Measurements from ENCODE around the gene ATRIP. TPM values are rescaled to one million over a fixed set of nuclear protein-coding genes. Genes with fewer than 3 reads are reported as not detected.

Gene ATRIP
- total and polyA plus RNA-seq, 2 of the 4 experiments (the other 2 are of a cell fraction) = 6.8 to 10.8 TPM

- ATAC-seq (ENCODE audit: low read depth) (no peak), DNase-seq (no peak)
- 91% methylated on average over 4 of the region's 8 CpGs; no CpG with 5 or more reads in 1 of the 2 experiments for WGBS, 2 experiments (ENCODE audit: extremely low coverage in 2 of 2, insufficient read length in 1 of 2)
- no peak overlapping the region for H4K5ac ChIP-seq (ENCODE audit: low read depth, low read length)
- peaks cover 20% of the 10 kb centered on the region for H3K4me1 ChIP-seq (ENCODE audit: control insufficient read depth, insufficient read depth, low read length)
- peaks cover 17 to 50% of the 10 kb centered on the region in 2 experiments; a peak in 3 of 4 replicates for H3K79me1 ChIP-seq (ENCODE audit: low read depth in 1 of 2, low read length in 2 of 2)
- H2BK120ac ChIP-seq (ENCODE audit: low read depth, low read length) = no peak overlapping the region
- in situ Hi-C loops (cut with MboI; ENCODE audit: low sequenced_read_pairs) (no loop called here), intact Hi-C loops (cut with micrococcal nuclease) (no loop called here), dilution Hi-C loops (cut with HindIII; ENCODE audit: low sequenced_read_pairs, unreplicated experiment) (no loop called here)
- no peak overlapping the region for H4K8ac ChIP-seq (ENCODE audit: low read depth in 2 of 2, low read length in 2 of 2)
- no peak overlapping the region for H2BK20ac ChIP-seq (ENCODE audit: low read depth, low read length)
- H3K9me3 ChIP-seq (ENCODE audit: control insufficient read depth, insufficient read depth, low read length) = no peaks in the 10 kb centered on the region
- H3K56ac ChIP-seq (ENCODE audit: extremely low read depth, insufficient read depth, low read length) = no peak overlapping the region
- peaks cover 11% of the 10 kb centered on the region for H3K9me1 ChIP-seq (ENCODE audit: insufficient read depth, low read length)
- no peak overlapping the region for H2AFZ ChIP-seq (replicated peaks; ENCODE audit: low read length, poor library complexity)
- no peak overlapping the region for H3K23ac ChIP-seq (ENCODE audit: low read depth, low read length)
- no peak overlapping the region for H3K14ac ChIP-seq (replicated peaks; ENCODE audit: low read depth, low read length)
- no peak overlapping the region for H3K4me2 ChIP-seq (ENCODE audit: low read depth, low read length)
- H2BK5ac ChIP-seq (ENCODE audit: low read depth, low read length, poor library complexity, severe bottlenecking) = no peak overlapping the region
- no peak overlapping the region for H3K18ac ChIP-seq (ENCODE audit: low read depth, low read length)
- ChIA-PET CTCF (interaction anchor here (0.8 kb wide), 1 partner anchor 14 kb away, joined by 4 read pairs; no protein-coding TSS in a partner anchor), POLR2A (ENCODE audit: unreplicated experiment) (interaction anchor here (0.6 kb wide), 2 partner anchors 50 to 118 kb away, joined by 3 read pairs; no protein-coding TSS in a partner anchor)
- H3K9ac ChIP-seq (ENCODE audit: low read depth, low read length) = no peak overlapping the region
- TF ChIP-seq CEBPB (IDR thresholded peaks at IDR 0.05; ENCODE audit: low read depth, low read length) (no peak), CHD1 (IDR thresholded peaks at IDR 0.05; ENCODE audit: low read depth, low read length) (no peak), CTCF (conservative IDR thresholded peaks at IDR 0.05; ENCODE audit: low read depth, low read length) (no peak), POLR2A (IDR thresholded peaks at IDR 0.05; ENCODE audit: low read depth, low read length) (no peak), RAD21 (IDR thresholded peaks at IDR 0.05; ENCODE audit: low read length) (no peak), MXI1 (IDR thresholded peaks at IDR 0.05; ENCODE audit: borderline replicate concordance, low read depth, low read length) (no peak), NFE2L2 (IDR thresholded peaks at IDR 0.05; ENCODE audit: low read depth, low read length) (no peak), RFX5 (IDR thresholded peaks at IDR 0.05; ENCODE audit: low read depth, low read length) (no peak), MAZ (IDR thresholded peaks at IDR 0.05; ENCODE audit: borderline replicate concordance, low read depth, low read length) (no peak), BHLHE40 (IDR thresholded peaks at IDR 0.05; ENCODE audit: low read depth, low read length) (no peak), SMC3 (IDR thresholded peaks at IDR 0.05; ENCODE audit: low read depth, low read length) (no peak), RCOR1 (IDR thresholded peaks at IDR 0.05; ENCODE audit: insufficient replicate concordance, low read length) (no peak)
- TF ChIP-seq, protein P1, sequence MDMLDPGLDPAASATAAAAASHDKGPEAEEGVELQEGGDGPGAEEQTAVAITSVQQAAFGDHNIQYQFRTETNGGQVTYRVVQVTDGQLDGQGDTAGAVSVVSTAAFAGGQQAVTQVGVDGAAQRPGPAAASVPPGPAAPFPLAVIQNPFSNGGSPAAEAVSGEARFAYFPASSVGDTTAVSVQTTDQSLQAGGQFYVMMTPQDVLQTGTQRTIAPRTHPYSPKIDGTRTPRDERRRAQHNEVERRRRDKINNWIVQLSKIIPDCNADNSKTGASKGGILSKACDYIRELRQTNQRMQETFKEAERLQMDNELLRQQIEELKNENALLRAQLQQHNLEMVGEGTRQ (IDR thresholded peaks at IDR 0.05; ENCODE audit: low read depth, low read length) = no peak
- TF ChIP-seq, protein P2, sequence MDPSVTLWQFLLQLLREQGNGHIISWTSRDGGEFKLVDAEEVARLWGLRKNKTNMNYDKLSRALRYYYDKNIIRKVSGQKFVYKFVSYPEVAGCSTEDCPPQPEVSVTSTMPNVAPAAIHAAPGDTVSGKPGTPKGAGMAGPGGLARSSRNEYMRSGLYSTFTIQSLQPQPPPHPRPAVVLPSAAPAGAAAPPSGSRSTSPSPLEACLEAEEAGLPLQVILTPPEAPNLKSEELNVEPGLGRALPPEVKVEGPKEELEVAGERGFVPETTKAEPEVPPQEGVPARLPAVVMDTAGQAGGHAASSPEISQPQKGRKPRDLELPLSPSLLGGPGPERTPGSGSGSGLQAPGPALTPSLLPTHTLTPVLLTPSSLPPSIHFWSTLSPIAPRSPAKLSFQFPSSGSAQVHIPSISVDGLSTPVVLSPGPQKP (IDR thresholded peaks at IDR 0.05; ENCODE audit: borderline replicate concordance, low read depth, low read length) = no peak
- no peak overlapping the region for H3K4ac ChIP-seq (ENCODE audit: low read depth, low read length)
- peaks cover 23% of the 10 kb centered on the region for H4K20me1 ChIP-seq (ENCODE audit: insufficient read depth, low read length)
- no TSS peak for BruUV-seq (replicated peaks)
- no peaks in the 10 kb centered on the region for H3K27me3 ChIP-seq (ENCODE audit: control insufficient read depth, insufficient read depth, low read length)
- H2AK9ac ChIP-seq (replicated peaks; ENCODE audit: low read depth, low read length, poor library complexity) = no peak overlapping the region
- no peak overlapping the region for H2BK15ac ChIP-seq (ENCODE audit: low read depth, low read length)
- H3K36me3 ChIP-seq (ENCODE audit: control insufficient read depth, insufficient read depth, low read length) = peaks cover 22% of the 10 kb centered on the region; the same call in 1 of the 2 replicates
- H2AK5ac ChIP-seq (ENCODE audit: low read depth, low read length) = no peak overlapping the region
- H3K4me3 ChIP-seq (ENCODE audit: insufficient read depth, low read depth, low read length) = no peak overlapping the region
- H3K27ac ChIP-seq (ENCODE audit: insufficient read depth, low read length) = no peak overlapping the region
- H4K91ac ChIP-seq (ENCODE audit: insufficient read depth, low read depth, low read length) = no peak overlapping the region
Measured at GRCh38 chr3:48422681-48423080, 23.9 kb upstream of the ATRIP start.

Measured in IMR-90 (cell line).